Endothelial cell (in vitro differentiated cells): ENCODE data around the gene CCDC9. TPM values are rescaled to one million over a fixed set of nuclear protein-coding genes. Genes with fewer than 3 reads are reported as not detected.
"Not testable (repeated sequence)": the region's sequence is repeated elsewhere in the genome, so short reads cannot be mapped to it uniquely, and the experiment has no call there.

Experiments
- DNase-seq: peaks from one replicate; pipeline ENCODE4 v3.0.0; 2021; ENCODE audit warnings: low spot score
- H3K27ac Mint-ChIP-seq: one replicate; pipeline ENCODE4 v1.8.0; 2021; ENCODE audit warnings: mixed read lengths, inconsistent platforms; ENCODE audit not compliant: unreplicated experiment
- H3K27me3 Mint-ChIP-seq: one replicate; pipeline ENCODE4 v1.8.0; 2021; ENCODE audit warnings: mild to moderate bottlenecking, moderate library complexity, mixed read lengths, inconsistent platforms; ENCODE audit not compliant: unreplicated experiment
- H3K36me3 Mint-ChIP-seq: one replicate; pipeline ENCODE4 v1.8.0; 2021; ENCODE audit warnings: mild to moderate bottlenecking, low read depth, mixed read lengths, inconsistent platforms; ENCODE audit not compliant: unreplicated experiment
- H3K4me1 Mint-ChIP-seq: one replicate; pipeline ENCODE4 v1.8.0; 2021; ENCODE audit warnings: mild to moderate bottlenecking, mixed read lengths, inconsistent platforms; ENCODE audit not compliant: unreplicated experiment
- H3K4me3 Mint-ChIP-seq: one replicate; pipeline ENCODE4 v1.8.0; 2021; ENCODE audit warnings: mild to moderate bottlenecking, mixed read lengths, inconsistent platforms; ENCODE audit not compliant: unreplicated experiment
- H3K9me3 Mint-ChIP-seq: one replicate; pipeline ENCODE4 v1.8.0; 2021; ENCODE audit warnings: mixed read lengths, inconsistent platforms; ENCODE audit not compliant: unreplicated experiment
- total RNA-seq: library from RNA; stranded (reverse); fragmentation: NEBNext Ultra II Directional; extraction: Animal tissue kit (Norgen Biotek cat#: 25700); gene quantifications from one replicate; pipeline ENCODE4 v1.2.1, GENCODE V29; 2021; ENCODE audit not compliant: unreplicated experiment
- TF ChIP-seq, protein P1 (sequence below): fragments of 200-600 bp; sonication (generic); IDR thresholded peaks from one replicate; pipeline ENCODE4 v1.5.0; 2021; ENCODE audit warnings: antibody characterized with exemption; ENCODE audit not compliant: unreplicated experiment

The CCDC9 gene
- total RNA-seq, 1 donor from 2014 or later: 28.0 TPM

DNA sequence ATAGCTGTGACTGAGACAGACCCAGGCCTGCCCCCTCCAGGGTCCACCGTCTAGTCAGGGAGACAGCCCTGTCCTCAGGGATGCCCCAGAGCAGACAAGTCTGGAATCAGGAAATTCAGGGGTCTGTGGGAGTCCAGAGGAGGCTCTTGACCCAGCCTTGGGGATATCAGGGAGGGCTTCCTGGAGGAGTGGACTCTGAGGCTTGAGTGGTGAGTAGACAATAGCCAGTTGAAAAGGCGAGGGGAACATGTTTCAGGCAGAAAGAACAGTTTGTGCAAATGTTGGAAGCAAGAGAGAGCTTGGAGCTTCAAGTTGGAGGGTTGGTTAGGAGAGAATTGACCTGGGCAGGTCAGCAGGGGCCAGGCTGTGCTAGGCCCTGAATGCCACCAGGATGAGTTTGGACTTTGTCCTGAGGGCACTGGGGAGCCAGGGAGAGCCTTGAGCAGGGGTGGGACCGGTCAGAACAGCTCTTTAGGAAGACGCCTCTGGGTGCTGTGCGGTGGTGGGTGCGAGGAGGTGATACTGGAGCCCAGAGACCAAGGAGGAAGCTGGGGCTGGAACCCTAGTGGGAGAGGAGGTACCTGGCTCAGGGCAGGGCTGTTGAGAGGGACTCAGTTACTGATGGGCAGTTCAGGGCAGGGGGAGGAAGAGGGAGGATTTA is 2.7 kb downstream of the CCDC9 start:
- Mint-ChIP-seq H3K27ac (no peak overlapping the region), H3K4me1 (peaks cover 19% of the 10 kb centered on the region), H3K9me3 (no peaks in the 10 kb centered on the region), H3K36me3 (peaks cover 38% of the 10 kb centered on the region), H3K27me3 (peaks cover 24% of the 10 kb centered on the region), H3K4me3 (peak overlapping the region; percentile 75)
- TF ChIP-seq, protein P1, sequence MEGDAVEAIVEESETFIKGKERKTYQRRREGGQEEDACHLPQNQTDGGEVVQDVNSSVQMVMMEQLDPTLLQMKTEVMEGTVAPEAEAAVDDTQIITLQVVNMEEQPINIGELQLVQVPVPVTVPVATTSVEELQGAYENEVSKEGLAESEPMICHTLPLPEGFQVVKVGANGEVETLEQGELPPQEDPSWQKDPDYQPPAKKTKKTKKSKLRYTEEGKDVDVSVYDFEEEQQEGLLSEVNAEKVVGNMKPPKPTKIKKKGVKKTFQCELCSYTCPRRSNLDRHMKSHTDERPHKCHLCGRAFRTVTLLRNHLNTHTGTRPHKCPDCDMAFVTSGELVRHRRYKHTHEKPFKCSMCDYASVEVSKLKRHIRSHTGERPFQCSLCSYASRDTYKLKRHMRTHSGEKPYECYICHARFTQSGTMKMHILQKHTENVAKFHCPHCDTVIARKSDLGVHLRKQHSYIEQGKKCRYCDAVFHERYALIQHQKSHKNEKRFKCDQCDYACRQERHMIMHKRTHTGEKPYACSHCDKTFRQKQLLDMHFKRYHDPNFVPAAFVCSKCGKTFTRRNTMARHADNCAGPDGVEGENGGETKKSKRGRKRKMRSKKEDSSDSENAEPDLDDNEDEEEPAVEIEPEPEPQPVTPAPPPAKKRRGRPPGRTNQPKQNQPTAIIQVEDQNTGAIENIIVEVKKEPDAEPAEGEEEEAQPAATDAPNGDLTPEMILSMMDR: no peak
- no peak for DNase-seq

DNA sequence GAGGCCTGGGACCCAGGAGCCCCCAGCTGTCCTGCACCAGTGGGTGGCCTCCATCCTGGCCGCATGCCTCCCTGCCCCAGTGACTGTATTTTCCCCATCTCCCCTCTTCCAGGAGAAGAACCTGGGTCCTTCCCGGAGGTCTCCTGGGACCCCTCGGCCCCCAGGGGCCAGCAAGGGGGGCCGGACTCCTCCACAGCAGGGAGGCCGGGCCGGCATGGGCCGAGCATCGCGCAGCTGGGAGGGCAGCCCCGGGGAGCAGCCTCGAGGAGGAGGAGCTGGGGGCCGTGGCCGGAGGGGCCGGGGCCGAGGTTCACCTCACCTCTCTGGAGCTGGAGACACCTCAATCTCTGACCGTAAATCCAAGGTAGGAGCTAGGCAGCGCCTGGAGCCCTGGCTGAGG is 4.2 kb downstream of the CCDC9 start:
- no peak for DNase-seq
- peaks cover 23% of the 10 kb centered on the region for H3K27me3 Mint-ChIP-seq
- no peaks in the 10 kb centered on the region for H3K9me3 Mint-ChIP-seq
- TF ChIP-seq, protein P1: no peak
- H3K36me3 Mint-ChIP-seq: peaks cover 45% of the 10 kb centered on the region
- no peak overlapping the region for H3K27ac Mint-ChIP-seq
- no peak overlapping the region for H3K4me3 Mint-ChIP-seq
- peaks cover 19% of the 10 kb centered on the region for H3K4me1 Mint-ChIP-seq

DNA sequence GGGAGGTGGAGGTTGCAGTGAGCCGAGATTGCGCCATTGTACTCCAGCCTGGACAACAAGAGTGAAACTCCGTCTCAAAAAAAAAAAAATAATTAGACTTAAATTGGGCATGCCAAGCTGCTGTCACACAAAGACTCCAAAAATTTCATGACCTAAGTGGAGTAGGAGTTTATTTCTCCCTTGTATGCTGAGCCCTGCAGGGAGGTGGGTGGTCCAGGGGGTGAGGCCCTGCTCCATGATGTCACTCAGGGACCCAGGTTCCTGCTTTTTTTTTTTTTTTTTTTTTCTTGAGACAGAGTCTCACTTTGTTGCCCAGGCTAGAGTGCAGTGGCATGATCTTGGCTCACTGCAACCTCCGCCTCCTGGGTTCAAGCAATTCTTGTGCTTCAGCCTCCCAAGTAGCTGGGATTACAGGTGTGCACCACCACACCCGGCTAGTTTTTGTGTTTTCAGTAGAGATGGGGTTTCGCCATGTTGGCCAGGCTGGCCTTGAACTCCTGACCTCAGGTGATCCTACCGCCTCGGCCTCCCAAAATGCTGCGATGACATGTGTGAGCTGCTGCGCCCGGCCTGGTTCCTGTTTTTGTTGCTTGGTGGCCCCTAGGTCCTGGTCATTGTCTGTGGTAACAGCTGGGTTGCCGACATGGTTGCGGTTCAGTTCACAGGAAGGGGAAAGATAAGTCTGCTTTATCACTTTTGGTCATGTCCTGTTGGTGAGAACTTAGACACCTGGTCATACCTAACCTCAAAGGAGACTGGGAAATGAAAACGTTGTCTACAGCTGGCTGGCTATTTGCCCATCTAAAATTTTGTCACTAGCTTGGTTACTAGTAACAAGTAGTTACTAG is 5.8 kb downstream of the CCDC9 start:
- H3K27ac Mint-ChIP-seq: peak overlapping the region; percentile 52
- H3K36me3 Mint-ChIP-seq: peaks cover 58% of the 10 kb centered on the region
- not testable (repeated sequence) for H3K9me3 Mint-ChIP-seq, DNase-seq
- H3K4me1 Mint-ChIP-seq: peaks cover 19% of the 10 kb centered on the region
- peaks cover 22% of the 10 kb centered on the region for H3K27me3 Mint-ChIP-seq
- peak overlapping the region; percentile 37 for H3K4me3 Mint-ChIP-seq

DNA sequence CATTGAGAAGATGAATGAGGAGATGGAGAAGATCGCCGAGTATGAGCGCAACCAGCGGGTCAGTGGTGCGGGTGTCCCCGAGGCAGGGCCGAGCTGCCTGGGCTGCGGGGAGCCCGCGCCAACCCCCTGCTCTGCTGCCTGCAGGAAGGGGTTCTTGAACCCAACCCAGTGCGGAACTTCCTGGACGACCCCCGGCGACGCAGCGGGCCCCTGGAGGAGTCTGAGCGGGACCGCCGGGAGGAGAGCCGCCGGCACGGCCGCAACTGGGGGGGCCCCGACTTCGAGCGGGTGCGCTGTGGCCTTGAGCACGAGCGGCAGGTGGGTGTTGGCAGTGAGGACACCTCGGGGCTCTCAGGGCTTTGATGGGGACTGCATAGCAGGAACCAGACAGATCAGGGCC is 8.3 kb downstream of the CCDC9 start:
- DNase-seq: no peak
- Mint-ChIP-seq H3K27ac (peak overlapping the region; percentile 57), H3K4me1 (no peaks in the 10 kb centered on the region), H3K4me3 (peak overlapping the region; percentile 57), H3K27me3 (peaks cover 15% of the 10 kb centered on the region), H3K9me3 (no peaks in the 10 kb centered on the region), H3K36me3 (peaks cover 46% of the 10 kb centered on the region)
- TF ChIP-seq, protein P1: no peak

DNA sequence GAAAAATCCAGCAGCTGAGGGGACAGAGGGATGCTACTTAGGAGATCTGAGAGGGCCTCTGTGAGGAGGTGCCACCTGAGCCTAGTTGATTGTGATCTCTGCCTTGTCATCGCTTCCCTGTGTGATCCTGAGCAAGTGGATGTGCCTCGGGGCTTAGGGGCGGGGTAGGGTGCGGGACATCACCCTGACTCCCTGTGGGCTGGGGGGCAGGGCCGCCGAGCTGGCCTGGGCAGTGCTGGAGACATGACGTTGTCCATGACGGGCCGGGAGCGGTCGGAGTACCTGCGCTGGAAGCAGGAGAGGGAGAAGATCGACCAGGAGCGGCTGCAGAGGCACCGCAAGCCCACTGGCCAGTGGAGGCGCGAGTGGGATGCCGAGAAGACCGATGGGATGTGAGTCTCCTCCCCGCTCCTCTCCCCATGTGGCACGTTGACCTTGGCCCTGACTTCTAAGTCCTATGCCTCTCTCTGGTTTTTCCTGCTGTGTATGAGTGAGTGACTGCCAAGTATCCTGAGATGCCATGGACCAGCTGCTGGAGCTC is 10.1 kb downstream of the CCDC9 start:
- H3K27me3 Mint-ChIP-seq: peaks cover 7% of the 10 kb centered on the region
- no peaks in the 10 kb centered on the region for H3K9me3 Mint-ChIP-seq
- TF ChIP-seq, protein P1: no peak
- H3K4me1 Mint-ChIP-seq: no peaks in the 10 kb centered on the region
- DNase-seq: no peak
- peaks cover 38% of the 10 kb centered on the region for H3K36me3 Mint-ChIP-seq
- H3K4me3 Mint-ChIP-seq: peak overlapping the region; percentile 37
- no peak overlapping the region for H3K27ac Mint-ChIP-seq
